Measurements from ENCODE around the gene CLK1. TPM values are rescaled to one million over a fixed set of nuclear protein-coding genes. Genes with fewer than 3 reads are reported as not detected.
A peak's percentile ranks its signal among the peaks of the same experiment; 100 is the strongest.

The CLK1 gene
- total and polyA plus RNA-seq, 2 of the 13 experiments (the other 11 are each of a cell fraction or from before 2014, with no cell fraction given) = 66.6 to 101 TPM

GRCh38 chr2:200810998-200811332 lies 53.5 kb downstream of the CLK1 start (continued):
- TF ChIP-seq UBTF (CRISPR knock-in tag; IDR thresholded peaks at IDR 0.05) (peak; percentile 17; the same call in 1 of the 2 replicates), ELF3 (CRISPR knock-in tag; IDR thresholded peaks at IDR 0.05) (no peak), RAD21 (CRISPR knock-in tag; IDR thresholded peaks at IDR 0.05) (0 out of 2 replicates have a peak, but pooled peaks have one; percentile 6), ZFX (CRISPR knock-in tag; IDR thresholded peaks at IDR 0.05; ENCODE audit: low read depth) (peak; percentile 9; the same call in 1 of the 2 replicates), HBP1 (CRISPR knock-in tag; IDR thresholded peaks at IDR 0.05; ENCODE audit: low read depth) (0 out of 2 replicates have a peak, but pooled peaks have one; percentile 2), ZNF775 (CRISPR knock-in tag; IDR thresholded peaks at IDR 0.05; ENCODE audit: borderline replicate concordance) (0 out of 2 replicates have a peak, but pooled peaks have one; percentile 72), GATAD1 (CRISPR knock-in tag; IDR thresholded peaks at IDR 0.05) (no peak), PRMT3 (CRISPR knock-in tag; IDR thresholded peaks at IDR 0.05; ENCODE audit: borderline replicate concordance, low read depth) (0 out of 2 replicates have a peak, but pooled peaks have one; percentile 23), MBD4 (IDR thresholded peaks at IDR 0.05; ENCODE audit: borderline replicate concordance, low read length) (no peak), ZNF430 (CRISPR knock-in tag; IDR thresholded peaks at IDR 0.05) (no peak), ZBTB26 (CRISPR knock-in tag; IDR thresholded peaks at IDR 0.05; ENCODE audit: borderline replicate concordance) (no peak), ZNF646 (CRISPR knock-in tag; IDR thresholded peaks at IDR 0.05) (no peak), SALL1 (CRISPR knock-in tag; IDR thresholded peaks at IDR 0.05) (peak; percentile 20; the same call in 1 of the 2 replicates), ZNF891 (CRISPR knock-in tag; IDR thresholded peaks at IDR 0.05) (0 out of 2 replicates have a peak, but pooled peaks have one; percentile 12), KDM6A (CRISPR knock-in tag; IDR thresholded peaks at IDR 0.05; ENCODE audit: low read depth) (no peak), CBFB (CRISPR knock-in tag; IDR thresholded peaks at IDR 0.05) (no peak), HOXA9 (CRISPR knock-in tag; IDR thresholded peaks at IDR 0.05; ENCODE audit: borderline replicate concordance) (no peak), ZNF839 (CRISPR knock-in tag; IDR thresholded peaks at IDR 0.05; ENCODE audit: borderline replicate concordance) (0 out of 2 replicates have a peak, but pooled peaks have one; percentile 23), SMC3 (IDR thresholded peaks at IDR 0.05; ENCODE audit: low read length) (peak; percentile 17; the same call in 1 of the 2 replicates), ZNF44 (CRISPR knock-in tag; IDR thresholded peaks at IDR 0.05) (no peak)
